HCT116 (cell line): ENCODE results near the gene SLC66A1. TPM values are rescaled to one million over a fixed set of nuclear protein-coding genes. Genes with fewer than 3 reads are reported as not detected.

Experiments
- ATAC-seq: fragments of 200-7000 bp; cut with Tn5 transposase; 2 replicates; pipeline ENCODE4 v1.9.1; 2020; ENCODE audit warnings: mild to moderate bottlenecking, moderate library complexity
- BruUV-seq: library from RNA; stranded (reverse); fragments of 400-500 nt; replicated peaks from 2 replicates; lab custom pipeline; 2021; lab: Mats Ljungman, UMichigan
- CTCF ChIA-PET: fragments of 300-600 bp; sonication (Branson Sonifier 250); formaldehyde crosslinking; loops from one replicate; lab custom pipeline; 2021; ENCODE audit warnings: antibody characterized with exemption; lab: Charles Lee
- POLR2A ChIA-PET: fragments of 300-600, 350-600 bp; sonication (Branson Sonifier 250); formaldehyde crosslinking; loops from one replicate; lab custom pipeline; 2021; ENCODE audit warnings: antibody characterized with exemption; lab: Charles Lee
- RAD21 ChIA-PET, 2 experiments: fragments of 300-600 bp; sonication (Branson Sonifier 250); formaldehyde crosslinking; loops; one replicate each; lab custom pipeline; 2023; ENCODE audit warnings: low total read pairs in 2 of 2; ENCODE audit not compliant: uncharacterized antibody in 2 of 2, unreplicated experiment in 2 of 2, low non-redundant PET in 1 of 2; lab: Charles Lee
- DNase-seq: peaks from one replicate; pipeline ENCODE4 v3.0.0-alpha.2; 2010; ENCODE audit warnings: low read depth, low spot score
- H2AFZ ChIP-seq: fragments of 200-600 bp; shearing (Covaris generic), sonication (generic); 2 replicates; pipeline ENCODE4 v1.6.1; 2017; ENCODE audit warnings: low read depth, mixed run types, mixed read lengths, antibody characterized with exemption, low read length; ENCODE audit not compliant: poor library complexity, severe bottlenecking
- H3K27ac ChIP-seq: 2 replicates; pipeline ENCODE4 v1.5.1; 2012; ENCODE audit warnings: low read depth, low read length
- H3K27me3 ChIP-seq: fragments of 200-600 bp; sonication (generic); 2 replicates; pipeline ENCODE4 v1.6.1; 2016; ENCODE audit warnings: mixed run types, low read length, mixed read lengths; ENCODE audit not compliant: insufficient read depth
- H3K36me3 ChIP-seq, 2 experiments: fragments of 200-500 bp in 1 of 2; fragments of 200-600 bp in 1 of 2; sonication (Bioruptor generic) in 1 of 2; sonication (generic) in 1 of 2; 2 replicates each; pipeline versions ENCODE4 v1.5.1 to v1.6.1; 2014 to 2016; ENCODE audit warnings: low read length in 2 of 2, inconsistent platforms in 1 of 2, mixed read lengths in 1 of 2, mixed run types in 1 of 2; ENCODE audit not compliant: insufficient read depth in 2 of 2, control insufficient read depth in 1 of 2
- H3K4me1 ChIP-seq, 2 experiments: fragments of 200-600 bp in 1 of 2; sonication (generic) in 1 of 2; 2 replicates each; pipeline versions ENCODE4 v1.5.1 to v1.6.1; 2012 to 2017; ENCODE audit warnings: low read length in 2 of 2, inconsistent platforms in 1 of 2, mild to moderate bottlenecking in 1 of 2, mixed read lengths in 1 of 2, mixed run types in 1 of 2, moderate library complexity in 1 of 2; ENCODE audit not compliant: insufficient read depth in 2 of 2, control insufficient read depth in 1 of 2
- H3K4me2 ChIP-seq: fragments of 200-600 bp; sonication (generic); 2 replicates; pipeline ENCODE4 v1.6.1; 2017; ENCODE audit warnings: mixed run types, low read length, mixed read lengths
- H3K4me3 ChIP-seq, 2 experiments: fragments of 200-600 bp in 1 of 2; sonication (generic) in 1 of 2; replicated peaks in 1 of 2; 2 replicates each; pipeline ENCODE4 v1.5.1; 2011 to 2016; ENCODE audit warnings: low read length in 2 of 2, control low read depth in 1 of 2, low read depth in 1 of 2, mild to moderate bottlenecking in 1 of 2, mixed read lengths in 1 of 2, mixed run types in 1 of 2
- H3K79me2 ChIP-seq: fragments of 200-600 bp; sonication (generic); 2 replicates; pipeline ENCODE4 v1.6.1; 2017; ENCODE audit warnings: mild to moderate bottlenecking, mixed run types, low read length, moderate library complexity, mixed read lengths; ENCODE audit not compliant: insufficient read depth
- H3K9ac ChIP-seq: fragments of 200-600 bp; sonication (generic); 2 replicates; pipeline ENCODE4 v1.6.1; 2016; ENCODE audit warnings: low read length, mixed read lengths
- H3K9me2 ChIP-seq: fragments of 200-600 bp; sonication (generic), shearing (Covaris generic); 2 replicates; pipeline ENCODE4 v1.6.1; 2017; ENCODE audit warnings: mixed run types, mild to moderate bottlenecking, moderate library complexity; ENCODE audit not compliant: insufficient read depth
- H3K9me3 ChIP-seq, 2 experiments: fragments of 200-500 bp in 1 of 2; fragments of 200-600 bp in 1 of 2; sonication (Bioruptor generic) in 1 of 2; sonication (generic) in 1 of 2; 2 replicates each; pipeline ENCODE4 v1.6.1; 2014 to 2017; ENCODE audit warnings: low read length in 2 of 2, mixed read lengths in 2 of 2, inconsistent platforms in 1 of 2, low read depth in 1 of 2, mild to moderate bottlenecking in 1 of 2, mixed run types in 1 of 2, moderate library complexity in 1 of 2; ENCODE audit not compliant: control insufficient read depth in 1 of 2, insufficient read depth in 1 of 2
- H4K20me1 ChIP-seq: fragments of 200-600 bp; sonication (generic), shearing (Covaris generic); 2 replicates; pipeline ENCODE4 v1.6.1; 2017; ENCODE audit warnings: mixed run types, mild to moderate bottlenecking, moderate library complexity; ENCODE audit not compliant: insufficient read depth
- EGR1 ChIP-seq: IDR thresholded peaks from 2 replicates; pipeline ENCODE4 v1.6.1; 2012; ENCODE audit warnings: low read depth
- ELF1 ChIP-seq: IDR thresholded peaks from 2 replicates; pipeline ENCODE4 v1.6.1; 2012; ENCODE audit warnings: low read depth, borderline replicate concordance
- EZH2 ChIP-seq: fragments of 200-600 bp; sonication (generic); IDR thresholded peaks from 2 replicates; pipeline ENCODE4 v1.6.1; 2017; ENCODE audit warnings: antibody characterized with exemption, mixed run types
- EZH2phosphoT487 ChIP-seq: fragments of 200-600 bp; IDR thresholded peaks from 2 replicates; pipeline ENCODE4 v1.6.1; 2018; ENCODE audit warnings: antibody characterized with exemption, borderline replicate concordance
- POLR2AphosphoS5 ChIP-seq: IDR thresholded peaks from 2 replicates; pipeline ENCODE4 v1.6.1; 2011; ENCODE audit warnings: mild to moderate bottlenecking, low read depth, low read length, moderate library complexity
- SIN3A ChIP-seq: IDR thresholded peaks from 2 replicates; pipeline ENCODE4 v1.6.1; 2012; ENCODE audit warnings: low read depth
- ZFX ChIP-seq: fragments of 450-650 bp; IDR thresholded peaks from 2 replicates; pipeline ENCODE4 v1.6.1; 2017
- ZNF274 ChIP-seq: fragments of 200-500 bp; sonication (Bioruptor generic); IDR thresholded peaks from 2 replicates; pipeline ENCODE4 v1.6.1; 2014; ENCODE audit warnings: mild to moderate bottlenecking, low read depth, low read length, inconsistent platforms
- intact Hi-C: fragments of 100-400 bp; cut with micrococcal nuclease; formaldehyde crosslinking; loops from 2 replicates; pipeline ENCODE4 v1.10.0; 2022
- total RNA-seq: library from RNA; stranded (reverse); gene quantifications from one replicate; pipeline ENCODE4 v1.2.1, GENCODE V29; 2021; ENCODE audit not compliant: unreplicated experiment

SLC66A1 gene
- total RNA-seq, 1 experiment from 2014 or later = 11.1 TPM

DNA sequence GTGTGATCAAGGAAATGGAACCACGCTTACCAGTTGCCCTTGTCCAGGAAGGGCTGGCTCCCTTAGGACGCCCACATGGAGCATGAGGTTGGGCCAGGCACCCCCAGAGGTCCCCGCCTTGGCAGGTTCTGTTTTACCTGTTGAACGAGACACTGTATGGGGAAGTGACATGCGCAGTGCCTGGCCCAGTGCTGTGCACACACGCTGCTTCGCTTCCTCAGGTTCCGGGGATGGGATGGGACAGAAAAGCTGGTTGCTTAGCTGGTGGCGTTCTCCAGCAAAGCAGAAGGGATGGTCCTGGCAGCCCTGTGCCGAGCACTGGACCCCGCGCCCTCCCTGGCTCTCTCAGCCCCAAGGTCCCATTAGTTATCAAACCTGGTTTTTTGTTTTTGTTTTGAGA lies 20.7 kb downstream of the SLC66A1 start:
- peaks cover 23 to 42% of the 10 kb centered on the region in 2 experiments for H3K4me1 ChIP-seq
- ATAC-seq (no peak), DNase-seq (no peak)
- H3K27me3 ChIP-seq = no peaks in the 10 kb centered on the region
- no peaks in the 10 kb centered on the region for H3K9me3 ChIP-seq
- no peaks in the 10 kb centered on the region for H3K79me2 ChIP-seq
- no peaks in the 10 kb centered on the region for H3K36me3 ChIP-seq
- no peaks in the 10 kb centered on the region for H4K20me1 ChIP-seq
- H3K27ac ChIP-seq = no peak overlapping the region
- BruUV-seq = no TSS peak
- no peak overlapping the region for H2AFZ ChIP-seq
- RAD21 ChIA-PET = no interaction called here
- CTCF ChIA-PET = no interaction called here
- POLR2A ChIA-PET = no interaction called here
- H3K9me2 ChIP-seq = no peaks in the 10 kb centered on the region
- H3K4me2 ChIP-seq = no peak overlapping the region
- no peak overlapping the region for H3K4me3 ChIP-seq
- H3K9ac ChIP-seq = no peak overlapping the region
- TF ChIP-seq EZH2 = no peak
- TF ChIP-seq ZFX = no peak
- TF ChIP-seq ZNF274 = no peak
- TF ChIP-seq EGR1 = no peak
- TF ChIP-seq EZH2phosphoT487 = no peak
- no peak for TF ChIP-seq SIN3A
- intact Hi-C loops = no loop called here

DNA sequence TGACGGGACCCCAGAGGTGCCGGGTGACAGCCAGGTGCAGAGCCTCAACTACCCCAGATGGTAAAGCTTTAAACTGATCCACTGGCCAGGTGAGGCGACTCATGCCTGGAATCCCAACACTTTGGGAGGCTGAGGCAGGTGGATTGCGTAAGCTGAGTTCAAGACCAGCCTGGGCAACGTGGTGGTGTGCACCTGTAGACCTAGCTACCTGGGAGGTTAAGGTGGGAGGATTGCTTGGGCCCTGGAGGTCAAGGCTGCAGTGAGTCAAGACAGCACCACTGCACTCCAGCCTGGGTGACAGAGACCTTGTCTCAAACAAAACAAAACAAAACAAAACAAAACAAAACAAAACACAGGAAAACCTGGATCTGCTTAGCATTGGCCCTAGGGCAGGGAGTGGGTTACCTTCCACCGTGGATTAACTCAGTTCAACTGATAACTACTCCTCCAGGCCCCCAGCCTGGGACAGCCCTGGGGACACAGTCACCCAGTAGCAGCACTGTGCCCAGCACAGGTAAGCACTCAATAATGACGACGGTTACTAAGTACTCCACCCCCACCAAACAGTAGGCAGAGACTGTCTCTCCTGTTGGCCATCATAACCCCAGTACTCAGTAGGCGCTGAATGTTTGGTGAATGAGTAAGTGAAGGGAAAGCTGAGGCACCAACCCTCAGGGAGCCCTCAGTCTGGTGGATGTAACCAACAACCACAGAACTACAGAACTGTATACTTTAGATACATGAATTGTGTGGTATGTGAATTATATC lies 21.6 kb downstream of the SLC66A1 start:
- no peaks in the 10 kb centered on the region for H3K27me3 ChIP-seq
- H3K4me3 ChIP-seq = no peak overlapping the region
- H3K4me2 ChIP-seq = peak overlapping the region; percentile 22
- no peak overlapping the region for H3K27ac ChIP-seq
- ATAC-seq (0 out of 2 replicates have a peak, but pooled peaks have one; percentile 5), DNase-seq (no peak)
- CTCF ChIA-PET = no interaction called here
- H3K9me3 ChIP-seq = no peaks in the 10 kb centered on the region
- H4K20me1 ChIP-seq = no peaks in the 10 kb centered on the region
- H2AFZ ChIP-seq = no peak overlapping the region
- RAD21 ChIA-PET = no interaction called here
- no peaks in the 10 kb centered on the region for H3K79me2 ChIP-seq
- no peak for TF ChIP-seq ELF1
- no peak for TF ChIP-seq EZH2
- TF ChIP-seq POLR2AphosphoS5 = no peak
- intact Hi-C loops = no loop called here
- no peaks in the 10 kb centered on the region for H3K36me3 ChIP-seq
- POLR2A ChIA-PET = no interaction called here
- H3K9ac ChIP-seq = no peak overlapping the region
- BruUV-seq = no TSS peak
- peaks cover 30 to 48% of the 10 kb centered on the region in 2 experiments for H3K4me1 ChIP-seq
- H3K9me2 ChIP-seq = no peaks in the 10 kb centered on the region
